NCI-H510A treated with DMSO at 0.1 percent for 48 hours (cell line): ENCODE measurements around the gene SEMA3D.

Experiments used
- DNase-seq: peaks from one replicate; lab custom pipeline; 2025; lab: John Stamatoyannopoulos, UW

Gene SEMA3D

GRCh38 chr7:85078181-85078580, 108.7 kb downstream of the SEMA3D start:
- DNase-seq, result no peak

GRCh38 chr7:85075864-85076263, 111.0 kb downstream of the SEMA3D start:
- DNase-seq, result no peak

- DNase-seq, result no peak
Observed at GRCh38 chr7:85074992-85075391, 111.9 kb downstream of the SEMA3D start.

- DNase-seq, result no peak
Observed at GRCh38 chr7:85074016-85074415, 112.8 kb downstream of the SEMA3D start.

GRCh38 chr7:85070967-85071628, 115.8 kb downstream of the SEMA3D start:
- DNase-seq, result no peak

- DNase-seq, result no peak
Observed at GRCh38 chr7:85068799-85069198, 118.1 kb downstream of the SEMA3D start.

GRCh38 chr7:85067371-85067770, 119.5 kb downstream of the SEMA3D start:
- DNase-seq, result no peak

- DNase-seq, result no peak
Observed at GRCh38 chr7:85065888-85066485, 120.9 kb downstream of the SEMA3D start.

- DNase-seq, result no peak
Observed at GRCh38 chr7:85065306-85065705, 121.5 kb downstream of the SEMA3D start.

- DNase-seq, result no peak
Observed at GRCh38 chr7:85062651-85063050, 124.2 kb downstream of the SEMA3D start.

- no peak for DNase-seq
Observed at GRCh38 chr7:85061456-85061855, 125.4 kb downstream of the SEMA3D start.

GRCh38 chr7:85060696-85061095, 126.2 kb downstream of the SEMA3D start:
- DNase-seq, result no peak

- DNase-seq, result no peak
Observed at GRCh38 chr7:85055906-85056305, 130.9 kb downstream of the SEMA3D start.

GRCh38 chr7:85055196-85055595, 131.7 kb downstream of the SEMA3D start:
- no peak for DNase-seq

- no peak for DNase-seq
Observed at GRCh38 chr7:85054306-85054705, 132.6 kb downstream of the SEMA3D start.

- no peak for DNase-seq
Observed at GRCh38 chr7:85052894-85053293, 134.0 kb downstream of the SEMA3D start.

- DNase-seq, result no peak
Observed at GRCh38 chr7:85052056-85052737, 134.7 kb downstream of the SEMA3D start.

- DNase-seq, result no peak
Observed at GRCh38 chr7:85046534-85046933, 140.3 kb downstream of the SEMA3D start.

GRCh38 chr7:85041605-85042216, 145.1 kb downstream of the SEMA3D start:
- peak; percentile 64 for DNase-seq

GRCh38 chr7:85039196-85039923, 147.5 kb downstream of the SEMA3D start:
- DNase-seq, result no peak

- no peak for DNase-seq
Observed at GRCh38 chr7:85038466-85038865, 148.4 kb downstream of the SEMA3D start.

- peak; percentile 19 for DNase-seq
Observed at GRCh38 chr7:85033263-85033662, 153.6 kb downstream of the SEMA3D start.
